A549 (cell line): ENCODE data around the gene RUNDC1. TPM values are rescaled to one million over a fixed set of nuclear protein-coding genes. Genes with fewer than 3 reads are reported as not detected.

Experiments used
- ATAC-seq, 2 experiments: fragments of 200-7000 bp in 1 of 2; fragments of >200 bp in 1 of 2; cut with Nextera tagmentation in 1 of 2; cut with Tn5 transposase in 1 of 2; 3 replicates each; pipeline versions ENCODE4 v1.8.0 to v1.9.1; 2018 to 2020; ENCODE audit warnings: mild to moderate bottlenecking in 1 of 2, moderate library complexity in 1 of 2
- CTCF ChIA-PET: fragments of 300-600 bp; sonication (Branson Sonifier 250); formaldehyde crosslinking; extraction: SDS; loops from one replicate; lab custom pipeline; 2021; ENCODE audit warnings: antibody characterized with exemption, inconsistent platforms; lab: Yijun Ruan, JAX
- POLR2A ChIA-PET: fragments of 350-600 bp; formaldehyde crosslinking; extraction: SDS; loops from one replicate; lab custom pipeline; 2021; ENCODE audit warnings: antibody characterized with exemption, inconsistent platforms; lab: Yijun Ruan, JAX
- DNase-seq, 2 experiments: peaks; one replicate each; pipeline versions ENCODE4 v3.0.0 to v3.0.0-alpha.2; 2011 to 2016; ENCODE audit warnings: low read depth in 1 of 2, low spot score in 1 of 2
- FAIRE-seq: peaks from 2 replicates; lab custom pipeline; 2011; peaks lifted over from hg19 to GRCh38; lab: Jason Lieb, UNC
- H3K27ac ChIP-seq, 2 experiments: fragments of >200 bp; sonication (Bioruptor Twin); formaldehyde crosslinking; 3 replicates each; pipeline ENCODE4 v1.5.1; 2016 to 2017
- H3K4me1 ChIP-seq: fragments of >200 bp; sonication (Bioruptor Twin); formaldehyde crosslinking; 3 replicates; pipeline ENCODE4 v1.6.1; 2016
- H3K4me2 ChIP-seq: fragments of >200 bp; sonication (Bioruptor Twin); formaldehyde crosslinking; 3 replicates; pipeline ENCODE4 v1.6.1; 2016
- H3K4me3 ChIP-seq: fragments of >200 bp; sonication (Bioruptor Twin); formaldehyde crosslinking; 3 replicates; pipeline ENCODE4 v1.5.1; 2016
- H3K9me3 ChIP-seq: fragments of >200 bp; sonication (Bioruptor Twin); formaldehyde crosslinking; 3 replicates; pipeline ENCODE4 v1.6.1; 2016
- BHLHE40 ChIP-seq: IDR thresholded peaks from 2 replicates; pipeline ENCODE4 v1.6.1; 2012; ENCODE audit warnings: low read depth, low read length, inconsistent platforms
- CHD4 ChIP-seq: fragments of 200-600 bp; sonication (generic); IDR thresholded peaks from 2 replicates; pipeline ENCODE4 v1.6.1; 2016; ENCODE audit warnings: antibody characterized with exemption, mild to moderate bottlenecking, borderline replicate concordance
- EHF ChIP-seq: fragments of 250-450 bp; sonication (Bioruptor Pico); IDR thresholded peaks from 2 replicates; pipeline ENCODE4 v1.5.0; 2020; ENCODE audit warnings: mild to moderate bottlenecking
- EHMT2 ChIP-seq: fragments of 200-600 bp; sonication (generic); IDR thresholded peaks from 2 replicates; pipeline ENCODE4 v1.6.1; 2016; ENCODE audit warnings: antibody characterized with exemption, low read depth, mild to moderate bottlenecking, moderate library complexity
- ESRRA ChIP-seq: fragments of 150-350 bp; IDR thresholded peaks from 2 replicates; pipeline ENCODE4 v1.6.1; 2014; ENCODE audit warnings: mild to moderate bottlenecking, low read length, borderline replicate concordance
- HMGXB4 ChIP-seq: fragments of 250-450 bp; sonication (Bioruptor Pico); IDR thresholded peaks from 2 replicates; pipeline ENCODE4 v1.5.0; 2021; ENCODE audit warnings: mild to moderate bottlenecking, moderate library complexity, borderline replicate concordance
- HOXA7 ChIP-seq: fragments of 250-450 bp; sonication (Bioruptor Pico); IDR thresholded peaks from 2 replicates; pipeline ENCODE4 v1.5.0; 2020; ENCODE audit warnings: mild to moderate bottlenecking, moderate library complexity
- HOXB5 ChIP-seq: fragments of 250-450 bp; sonication (Bioruptor Pico); IDR thresholded peaks from 2 replicates; pipeline ENCODE4 v1.5.0; 2020; ENCODE audit warnings: mild to moderate bottlenecking, moderate library complexity
- MYC ChIP-seq: IDR thresholded peaks from 2 replicates; pipeline ENCODE4 v1.6.1; 2012; ENCODE audit warnings: mild to moderate bottlenecking, inconsistent platforms, low read length, improper control_type of control experiment, borderline replicate concordance
- NPAS2 ChIP-seq: fragments of 250-450 bp; sonication (Bioruptor Pico); IDR thresholded peaks from 2 replicates; pipeline ENCODE4 v1.8.0; 2022; ENCODE audit warnings: mild to moderate bottlenecking, moderate library complexity, borderline replicate concordance
- REST ChIP-seq: fragments of 200-600 bp; sonication (generic); IDR thresholded peaks from 2 replicates; pipeline ENCODE4 v1.6.1; 2016; ENCODE audit warnings: antibody characterized with exemption, mild to moderate bottlenecking, moderate library complexity
- SMC3 ChIP-seq: fragments of >200 bp; sonication (Bioruptor Twin); formaldehyde crosslinking; IDR thresholded peaks from 3 replicates; pipeline ENCODE4 v1.6.1; 2018; ENCODE audit warnings: inconsistent platforms
- TFCP2L1 ChIP-seq: fragments of 250-450 bp; sonication (Bioruptor Pico); IDR thresholded peaks from 2 replicates; pipeline ENCODE4 v1.5.0; 2021; ENCODE audit warnings: mild to moderate bottlenecking
- TP53 ChIP-seq: fragments of 250-450 bp; sonication (Bioruptor Pico); IDR thresholded peaks from 2 replicates; pipeline ENCODE4 v1.5.0; 2021; ENCODE audit warnings: mild to moderate bottlenecking, moderate library complexity
- WGBS: methylation state at CpG from one replicate; pipeline ENCODE4 v1.1.6; 2017; ENCODE audit errors: missing lambda C conversion rate; 5-methylcytosine and 5-hydroxymethylcytosine counted together
- polyA plus RNA-seq, 4 experiments: library from polyadenylated mRNA; depleted of rRNA in 3 of 4; stranded (reverse); fragments of >200 nt; fragmentation: RNase III in 1 of 4; extraction: RNeasy Plus Mini Kit Qiagen cat#74134 plus additional on column Dnase treatment in 1 of 4; gene quantifications; 2 replicates in 3 of 4; 3 replicates in 1 of 4; pipeline ENCODE4 v1.2.3, GENCODE V29; 2011 to 2017

The RUNDC1 gene
- polyA plus RNA-seq, 2 of the 4 experiments (the other 2 are of a cell fraction): 18.7 to 19.1 TPM

GRCh38 chr17:43025766-43026537 lies 45.6 kb downstream of the RUNDC1 start (continued):
- TF ChIP-seq HOXB5 (CRISPR knock-in tag): no peak
- TF ChIP-seq, all 56 proteins: peak for 0

GRCh38 chr17:43026595-43026994 lies 46.2 kb downstream of the RUNDC1 start:
- no peak for TF ChIP-seq ESRRA
- no peak for TF ChIP-seq EHMT2
- no peak for TF ChIP-seq SMC3
- TF ChIP-seq EHF (CRISPR knock-in tag): no peak
- no peak for TF ChIP-seq TP53 (CRISPR knock-in tag)
- TF ChIP-seq CHD4: no peak
- TF ChIP-seq HMGXB4 (CRISPR knock-in tag): no peak
- no peak for TF ChIP-seq MYC
- TF ChIP-seq HOXA7 (CRISPR knock-in tag): no peak
- TF ChIP-seq REST: no peak
- TF ChIP-seq BHLHE40: no peak
- H3K4me2 ChIP-seq: no peak overlapping the region
- ATAC-seq (no peak), DNase-seq (no peak), FAIRE-seq (no peak)
- H3K27ac ChIP-seq: no peak overlapping the region
- CTCF ChIA-PET: interaction anchor here (1.5 to 1.7 kb wide), 2 partner anchors 13 to 14 kb away, joined by 3 to 4 read pairs; no protein-coding TSS in a partner anchor
- POLR2A ChIA-PET: interaction anchor here (2.0 kb wide), 1 partner anchor 289 kb away, joined by 6 read pairs; no protein-coding TSS in a partner anchor
- peaks cover 12% of the 10 kb centered on the region for H3K4me1 ChIP-seq
- no peak overlapping the region for H3K4me3 ChIP-seq
- no peaks in the 10 kb centered on the region for H3K9me3 ChIP-seq
- WGBS: 79% methylated on average over 5 of the region's 5 CpGs

GRCh38 chr17:43027091-43028032 lies 47.0 kb downstream of the RUNDC1 start:
- DNase-seq (no peak), FAIRE-seq (no peak), ATAC-seq (peak in 1 of 2 experiments; percentile 2; a peak in 1 of 6 replicates)
- POLR2A ChIA-PET: interaction anchor here (2.0 kb wide), 1 partner anchor 288 kb away, joined by 6 read pairs; no protein-coding TSS in a partner anchor
- no peak overlapping the region for H3K4me3 ChIP-seq
- CTCF ChIA-PET: interaction anchor here (1.5 to 2.2 kb wide), 4 partner anchors 12 to 54 kb away, joined by 3 to 5 read pairs (median 4); no protein-coding TSS in a partner anchor
- 77% methylated on average over 9 of the region's 9 CpGs for WGBS
- TF ChIP-seq TFCP2L1 (CRISPR knock-in tag) (no peak), NPAS2 (CRISPR knock-in tag) (no peak)
- H3K4me1 ChIP-seq: peaks cover 12% of the 10 kb centered on the region
- no peak overlapping the region for H3K4me2 ChIP-seq
- no peaks in the 10 kb centered on the region for H3K9me3 ChIP-seq
- H3K27ac ChIP-seq: no peak overlapping the region
